Right lobe of liver (tissue), 6 donors: Measurements from ENCODE around the gene DUSP7. TPM values are rescaled to one million over a fixed set of nuclear protein-coding genes. Genes with fewer than 3 reads are reported as not detected.
A peak's percentile ranks its signal among the peaks of the same experiment; 100 is the strongest.

Experiments
- ATAC-seq, 4 donors: fragments of 200-7000 bp; cut with Tn5 transposase; one replicate each; pipeline ENCODE4 v1.9.1; 2020; ENCODE audit warnings: mild to moderate bottlenecking in 4 of 4, moderate library complexity in 4 of 4
- DNase-seq, 3 donors: peaks; one replicate each; pipeline ENCODE4 v3.0.0-alpha.2; 2020
- H3K27ac ChIP-seq, 3 donors: fragments of 200-600 bp; one replicate each; pipeline ENCODE4 v1.8.0; 2022
- H3K27me3 ChIP-seq, 2 donors: fragments of 200-600 bp; one replicate each; pipeline ENCODE4 v1.8.0; 2022
- H3K36me3 ChIP-seq, 4 donors: fragments of 200-600 bp; sonication (generic) in 1 of 4; one replicate each; pipeline versions ENCODE4 v1.5.1 to v1.8.0; 2017 to 2022; ENCODE audit warnings: control low read depth in 1 of 4
- H3K4me1 ChIP-seq, 4 donors: fragments of 200-600 bp; sonication (generic) in 1 of 4; one replicate each; pipeline versions ENCODE4 v1.5.1 to v1.8.0; 2017 to 2022; ENCODE audit warnings: control low read depth in 1 of 4
- H3K4me3 ChIP-seq, 3 donors: fragments of 200-600 bp; one replicate each; pipeline ENCODE4 v1.8.0; 2022
- H3K9me3 ChIP-seq, 4 donors: fragments of 200-600 bp; sonication (generic) in 1 of 4; one replicate each; pipeline versions ENCODE4 v1.5.1 to v1.8.0; 2017 to 2022; ENCODE audit warnings: control low read depth in 1 of 4
- CTCF ChIP-seq, 4 donors: fragments of 200-600 bp in 3 of 4; fragments of 450-650 bp in 1 of 4; IDR thresholded peaks; one replicate each; pipeline versions ENCODE4 v1.5.1 to v1.8.0; 2016 to 2022; ENCODE audit warnings: antibody characterized with exemption in 4 of 4, mild to moderate bottlenecking in 2 of 4
- POLR2A ChIP-seq: fragments of 450-650 bp; IDR thresholded peaks from one replicate; pipeline ENCODE4 v1.6.1; 2017; ENCODE audit warnings: antibody characterized with exemption, mild to moderate bottlenecking
- WGBS: methylation state at CpG from one replicate; pipeline ENCODE4 v1.1.6; 2018; ENCODE audit warnings: low coverage, low lambda C conversion rate; ENCODE audit not compliant: insufficient coverage; ENCODE audit errors: missing lambda C conversion rate; 5-methylcytosine and 5-hydroxymethylcytosine counted together
- intact Hi-C, 2 donors: fragments of 100-400 bp; cut with DNase I; formaldehyde crosslinking; loops; one replicate each; pipeline versions ENCODE4 v1.11.2 to v1.14.1; 2022
- total RNA-seq, 6 experiments: library from RNA; depleted of rRNA in 2 of 6; stranded (reverse); fragments of >200 nt in 2 of 6; fragmentation: NEBNext Ultra II Directional in 3 of 6; extraction: Animal tissue kit (Norgen Biotek cat#: 25700) in 3 of 6; gene quantifications; one replicate each; pipeline versions ENCODE4 v1.1.0 to v1.2.4, GENCODE V29; 2016 to 2023
- donor health status: DM: no; HTN: yes; CAD: no.
- donor health status: DM: no; HTN: no; CAD: no.
- donor health status: DM: no; HTN: no; CAD: no.
- donor health status: DM: no; HTN: yes; CAD: no.
- donor health status: DM: no; HTN: yes; CAD: no.

DUSP7 gene
- total RNA-seq, 6 experiments from 2014 or later = 3.0 to 4.2 (median 3.5) TPM

GRCh38 chr3:52049503-52049902 is 6.9 kb downstream of the DUSP7 start:
- intact Hi-C loops = no loop called here
- WGBS = 89% methylated on average over 1 of the region's 2 CpGs
- no peak for DNase-seq
- Histone ChIP-seq H3K4me3 (no peak overlapping the region), H3K36me3 (peaks cover 0 to 14% (median 3%) of the 10 kb centered on the region in 4 donors), H3K27ac (no peak overlapping the region), H3K9me3 (no peaks in the 10 kb centered on the region), H3K27me3 (no peaks in the 10 kb centered on the region), H3K4me1 (no peaks in the 10 kb centered on the region)
- no peak for ATAC-seq
- TF ChIP-seq CTCF (IDR thresholded peaks at IDR 0.05) (no peak), POLR2A (no peak)

- no peaks in the 10 kb centered on the region for H3K9me3 ChIP-seq
- no peak for TF ChIP-seq POLR2A
- no peak for TF ChIP-seq CTCF (IDR thresholded peaks at IDR 0.05)
- H3K27ac ChIP-seq = no peak overlapping the region
- no peaks in the 10 kb centered on the region for H3K27me3 ChIP-seq
- 82% methylated on average over 2 of the region's 20 CpGs for WGBS
- H3K4me1 ChIP-seq = no peaks in the 10 kb centered on the region
- ATAC-seq = peak in 1 of 4 donors; percentile 2
- peaks cover 0 to 14% (median 3%) of the 10 kb centered on the region in 4 donors for H3K36me3 ChIP-seq
- H3K4me3 ChIP-seq = no peak overlapping the region
- intact Hi-C loops = no loop called here
- DNase-seq = no peak
Measured at GRCh38 chr3:52047295-52047960, 8.9 kb downstream of the DUSP7 start.

- Histone ChIP-seq H3K4me1 (no peaks in the 10 kb centered on the region), H3K27ac (no peak overlapping the region), H3K4me3 (no peak overlapping the region), H3K36me3 (peaks cover 0 to 14% (median 3%) of the 10 kb centered on the region in 4 donors), H3K9me3 (no peaks in the 10 kb centered on the region), H3K27me3 (no peaks in the 10 kb centered on the region)
- 83% methylated on average over 2 of the region's 7 CpGs for WGBS
- TF ChIP-seq POLR2A = no peak
- TF ChIP-seq CTCF (IDR thresholded peaks at IDR 0.05) = no peak
- ATAC-seq (peak in 1 of 4 donors; percentile 2), DNase-seq (no peak)
- intact Hi-C loops = no loop called here
Measured at GRCh38 chr3:52046902-52047239, 9.5 kb downstream of the DUSP7 start.

GRCh38 chr3:52046186-52046901 is 10.0 kb downstream of the DUSP7 start:
- TF ChIP-seq POLR2A = no peak
- no peak for TF ChIP-seq CTCF (IDR thresholded peaks at IDR 0.05)
- DNase-seq = no peak
- H3K27ac ChIP-seq = no peak overlapping the region
- WGBS = 68% methylated on average over 6 of the region's 12 CpGs
- H3K4me1 ChIP-seq = no peaks in the 10 kb centered on the region
- H3K27me3 ChIP-seq = no peaks in the 10 kb centered on the region
- no peaks in the 10 kb centered on the region for H3K9me3 ChIP-seq
- no peak overlapping the region for H3K4me3 ChIP-seq
- ATAC-seq = peak; percentile 23 to 59 (median 36)
- H3K36me3 ChIP-seq = peaks cover 0 to 14% (median 3%) of the 10 kb centered on the region in 4 donors
- intact Hi-C loops = no loop called here
